HG03457 (cell line): ENCODE data around the gene C10orf95.

Experiments
- ATAC-seq: cut with Tn5 transposase; IDR thresholded peaks from one replicate; pipeline ENCODE4 v1.9.1; 2021; ENCODE audit warnings: moderate number of reproducible peaks; ENCODE audit not compliant: unreplicated experiment

The C10orf95 gene

GRCh38 chr10:102419269-102420180, 31.8 kb downstream of the C10orf95 start:
- ATAC-seq = no peak

GRCh38 chr10:102418622-102419268, 32.6 kb downstream of the C10orf95 start, which contains the start of gene PSD:
Gene PSD, minus strand, starts transcription at chr10:102418785. Its CDS starts 1,747 bp downstream, at chr10:102417038.
- no peak for ATAC-seq

- no peak for ATAC-seq
Observed at GRCh38 chr10:102416695-102417094, 34.6 kb downstream of the C10orf95 start.

GRCh38 chr10:102416283-102416682, 35.1 kb downstream of the C10orf95 start:
- ATAC-seq = no peak

- ATAC-seq = no peak
Observed at GRCh38 chr10:102414749-102415148, 36.6 kb downstream of the C10orf95 start.

GRCh38 chr10:102413806-102414561, 37.4 kb downstream of the C10orf95 start:
- ATAC-seq = no peak

GRCh38 chr10:102413053-102413705, 38.2 kb downstream of the C10orf95 start:
- ATAC-seq = no peak

GRCh38 chr10:102412293-102412692, 39.0 kb downstream of the C10orf95 start:
- no peak for ATAC-seq

GRCh38 chr10:102411341-102412255, 39.7 kb downstream of the C10orf95 start:
- ATAC-seq = no peak

GRCh38 chr10:102410429-102411073, 40.8 kb downstream of the C10orf95 start:
- ATAC-seq = no peak

- no peak for ATAC-seq
Observed at GRCh38 chr10:102409604-102410428, 41.5 kb downstream of the C10orf95 start.

- no peak for ATAC-seq
Observed at GRCh38 chr10:102408728-102409603, 42.4 kb downstream of the C10orf95 start.

- no peak for ATAC-seq
Observed at GRCh38 chr10:102408131-102408727, 43.1 kb downstream of the C10orf95 start.

- ATAC-seq = no peak
Observed at GRCh38 chr10:102407425-102408130, 43.8 kb downstream of the C10orf95 start.

GRCh38 chr10:102406815-102407214, 44.5 kb downstream of the C10orf95 start:
- no peak for ATAC-seq

- no peak for ATAC-seq
Observed at GRCh38 chr10:102405632-102406031, 45.7 kb downstream of the C10orf95 start.
